ENCODE results near the gene ABR. TPM values are rescaled to one million over a fixed set of nuclear protein-coding genes. Genes with fewer than 3 reads are reported as not detected.

The ABR gene
- total and polyA plus RNA-seq, 9 donors, result 25.0 to 94.6 (median 60.2) TPM

GRCh38 chr17:1029196-1029921 lies 150.4 kb downstream of the ABR start:
- Histone ChIP-seq H3K9me3 (no peaks in the 10 kb centered on the region), H3K4me1 (ENCODE audit: insufficient read depth) (peaks cover 3% of the 10 kb centered on the region), H3K36me3 (no peaks in the 10 kb centered on the region), H3K27me3 (no peaks in the 10 kb centered on the region), H3K4me3 (no peak overlapping the region), H3K27ac (peak overlapping the region in 1 of 2 donors; percentile 13)
- 70 to 76% (median 73%) methylated on average over 30 of the region's 30 CpGs for WGBS, 3 donors
- DNase-seq, result peak in 3 of 5 donors; percentile 50 to 65 (median 56)
- intact Hi-C loops (cut with DNase I), result no loop called here
- no peak for TF ChIP-seq EP300 (IDR thresholded peaks at IDR 0.05)
- no peak for TF ChIP-seq CTCF (IDR thresholded peaks at IDR 0.05)
- TF ChIP-seq POLR2A (IDR thresholded peaks at IDR 0.05), result no peak

- no peaks in the 10 kb centered on the region for H3K9me3 ChIP-seq
- DNase-seq, result no peak
- no peak overlapping the region for H3K27ac ChIP-seq
- 78 to 89% (median 85%) methylated on average over 8 to 9 of the region's 9 CpGs for WGBS, 3 donors
- intact Hi-C loops (cut with DNase I), result no loop called here
- TF ChIP-seq POLR2A (IDR thresholded peaks at IDR 0.05) (no peak), EP300 (IDR thresholded peaks at IDR 0.05) (no peak), CTCF (IDR thresholded peaks at IDR 0.05) (no peak)
- no peaks in the 10 kb centered on the region for H3K27me3 ChIP-seq
- H3K4me3 ChIP-seq, result no peak overlapping the region
- peaks cover 3% of the 10 kb centered on the region for H3K4me1 ChIP-seq (ENCODE audit: insufficient read depth)
- no peaks in the 10 kb centered on the region for H3K36me3 ChIP-seq
Measured at GRCh38 chr17:1027044-1027443, 152.7 kb downstream of the ABR start.

- H3K27ac ChIP-seq, result no peak overlapping the region
- peaks cover 3% of the 10 kb centered on the region for H3K4me1 ChIP-seq (ENCODE audit: insufficient read depth)
Measured at GRCh38 chr17:1026599-1026975, 153.2 kb downstream of the ABR start.

More at GRCh38 chr17:1026599-1026975, 153.2 kb downstream of the ABR start:
- H3K27me3 ChIP-seq, result no peaks in the 10 kb centered on the region
- H3K4me3 ChIP-seq, result no peak overlapping the region
- intact Hi-C loops (cut with DNase I), result no loop called here
- 91 to 94% (median 92%) methylated on average over 9 to 10 of the region's 10 CpGs for WGBS, 3 donors
- no peaks in the 10 kb centered on the region for H3K36me3 ChIP-seq
- no peak for DNase-seq
- H3K9me3 ChIP-seq, result no peaks in the 10 kb centered on the region
- TF ChIP-seq EP300 (IDR thresholded peaks at IDR 0.05), result no peak
- no peak for TF ChIP-seq CTCF (IDR thresholded peaks at IDR 0.05)
- TF ChIP-seq POLR2A (IDR thresholded peaks at IDR 0.05), result no peak
